ENCODE measurements around the gene ANKEF1. TPM values are rescaled to one million over a fixed set of nuclear protein-coding genes. Genes with fewer than 3 reads are reported as not detected.

Gene ANKEF1
- total RNA-seq, 1 donor from 2014 or later = 9.0 TPM

DNA sequence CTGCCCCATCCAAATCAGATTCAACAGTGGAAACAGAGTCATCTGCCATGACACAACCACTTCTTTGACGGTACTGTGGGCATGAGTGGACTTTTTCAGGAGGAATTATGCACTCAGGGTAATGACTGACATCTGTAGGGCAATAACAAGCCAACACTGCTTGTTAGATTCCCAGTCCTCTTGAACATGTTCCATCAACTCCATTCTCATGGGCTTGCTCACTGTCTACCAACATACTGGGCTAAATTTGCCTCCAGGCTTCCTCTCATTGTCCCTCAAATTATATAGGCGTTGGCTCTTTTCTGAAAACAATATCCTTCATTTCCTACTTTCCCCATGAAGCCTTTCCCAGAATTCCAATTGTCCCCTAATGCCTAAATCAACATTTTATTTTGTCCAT lies 43.1 kb downstream of the ANKEF1 start:
- Histone ChIP-seq H3K9me3 (no peaks in the 10 kb centered on the region), H3K27me3 (no peaks in the 10 kb centered on the region), H3K36me3 (no peaks in the 10 kb centered on the region), H3K4me1 (no peaks in the 10 kb centered on the region), H3K27ac (peak overlapping the region in 1 of 2 donors; percentile 40), H3K4me3 (no peak overlapping the region)
- TF ChIP-seq, protein P1, sequence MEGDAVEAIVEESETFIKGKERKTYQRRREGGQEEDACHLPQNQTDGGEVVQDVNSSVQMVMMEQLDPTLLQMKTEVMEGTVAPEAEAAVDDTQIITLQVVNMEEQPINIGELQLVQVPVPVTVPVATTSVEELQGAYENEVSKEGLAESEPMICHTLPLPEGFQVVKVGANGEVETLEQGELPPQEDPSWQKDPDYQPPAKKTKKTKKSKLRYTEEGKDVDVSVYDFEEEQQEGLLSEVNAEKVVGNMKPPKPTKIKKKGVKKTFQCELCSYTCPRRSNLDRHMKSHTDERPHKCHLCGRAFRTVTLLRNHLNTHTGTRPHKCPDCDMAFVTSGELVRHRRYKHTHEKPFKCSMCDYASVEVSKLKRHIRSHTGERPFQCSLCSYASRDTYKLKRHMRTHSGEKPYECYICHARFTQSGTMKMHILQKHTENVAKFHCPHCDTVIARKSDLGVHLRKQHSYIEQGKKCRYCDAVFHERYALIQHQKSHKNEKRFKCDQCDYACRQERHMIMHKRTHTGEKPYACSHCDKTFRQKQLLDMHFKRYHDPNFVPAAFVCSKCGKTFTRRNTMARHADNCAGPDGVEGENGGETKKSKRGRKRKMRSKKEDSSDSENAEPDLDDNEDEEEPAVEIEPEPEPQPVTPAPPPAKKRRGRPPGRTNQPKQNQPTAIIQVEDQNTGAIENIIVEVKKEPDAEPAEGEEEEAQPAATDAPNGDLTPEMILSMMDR (IDR thresholded peaks at IDR 0.05) = no peak
- DNase-seq (ENCODE audit: low spot score in 2 of 2) = no peak
- intact Hi-C loops (cut with DNase I) = no loop called here

DNA sequence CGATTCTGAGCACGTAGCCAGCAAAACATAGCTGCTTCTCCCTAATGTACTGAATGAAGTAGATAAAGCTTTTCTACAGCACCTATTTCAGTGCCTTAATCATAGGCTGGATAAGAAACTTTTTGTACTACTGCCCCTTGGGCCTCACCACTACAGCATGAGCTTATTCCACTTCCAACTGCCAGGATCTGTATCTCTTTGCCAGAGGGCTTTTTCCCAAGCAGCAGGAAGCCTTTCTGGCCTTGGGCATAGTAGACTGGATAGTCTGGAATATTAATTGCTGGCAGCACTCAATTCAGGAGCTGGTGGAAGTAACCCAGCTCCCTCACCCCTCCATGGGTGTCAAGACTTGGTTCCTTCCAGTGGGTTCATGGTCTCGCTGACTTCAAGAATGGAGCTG lies 43.6 kb downstream of the ANKEF1 start:
- Histone ChIP-seq H3K4me3 (no peak overlapping the region), H3K27ac (peak overlapping the region; percentile 19 to 30), H3K9me3 (no peaks in the 10 kb centered on the region), H3K27me3 (no peaks in the 10 kb centered on the region), H3K4me1 (no peaks in the 10 kb centered on the region), H3K36me3 (no peaks in the 10 kb centered on the region)
- intact Hi-C loops (cut with DNase I) = no loop called here
- TF ChIP-seq, protein P1 (IDR thresholded peaks at IDR 0.05) = no peak
- no peak for DNase-seq (ENCODE audit: low spot score in 2 of 2)

DNA sequence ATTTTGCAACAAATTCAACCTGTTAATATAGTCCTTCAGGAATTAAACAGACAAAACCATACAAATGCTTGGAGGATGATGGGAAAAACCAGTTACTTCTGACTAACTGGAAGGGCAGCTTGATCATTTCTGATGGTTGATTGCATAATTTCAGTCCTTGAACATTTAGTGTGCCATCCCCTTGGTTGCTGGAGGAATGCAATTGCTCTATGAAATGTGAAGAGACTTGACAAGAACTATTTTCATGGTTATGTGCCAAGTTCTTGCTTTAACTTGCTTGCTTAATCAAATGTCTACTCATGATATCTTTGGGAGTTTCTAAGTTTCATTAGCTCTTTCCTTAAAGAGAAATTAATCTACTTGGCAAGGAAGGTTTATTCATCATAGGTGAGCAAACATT lies 45.2 kb downstream of the ANKEF1 start:
- no peak for DNase-seq (ENCODE audit: low spot score in 2 of 2)
- Histone ChIP-seq H3K9me3 (no peaks in the 10 kb centered on the region), H3K4me1 (no peaks in the 10 kb centered on the region), H3K27ac (no peak overlapping the region), H3K36me3 (no peaks in the 10 kb centered on the region), H3K27me3 (no peaks in the 10 kb centered on the region), H3K4me3 (no peak overlapping the region)
- intact Hi-C loops (cut with DNase I) = no loop called here
- TF ChIP-seq, protein P1 (IDR thresholded peaks at IDR 0.05) = no peak

DNA sequence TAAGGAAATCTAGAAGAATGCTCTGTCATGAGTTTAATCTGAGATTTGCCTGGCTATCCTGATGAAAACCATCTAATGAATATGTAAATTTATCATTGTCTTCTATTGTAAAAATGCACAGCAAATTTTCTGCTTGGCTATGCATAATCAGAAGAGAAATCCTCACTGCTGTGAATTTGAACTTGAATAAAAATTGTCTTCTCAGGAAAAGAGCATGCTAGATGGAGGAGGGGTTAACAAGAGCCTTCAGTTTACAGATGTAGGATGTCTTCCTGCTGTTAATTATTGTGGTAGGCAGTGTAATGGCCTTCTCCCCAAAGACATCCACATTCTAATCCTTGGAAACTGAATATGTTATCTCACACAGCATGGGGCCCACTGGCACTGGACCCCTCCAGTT lies 45.8 kb downstream of the ANKEF1 start:
- Histone ChIP-seq H3K4me3 (no peak overlapping the region), H3K36me3 (no peaks in the 10 kb centered on the region), H3K27me3 (no peaks in the 10 kb centered on the region), H3K27ac (no peak overlapping the region), H3K4me1 (no peaks in the 10 kb centered on the region), H3K9me3 (no peaks in the 10 kb centered on the region)
- intact Hi-C loops (cut with DNase I) = no loop called here
- no peak for DNase-seq (ENCODE audit: low spot score in 2 of 2)
- TF ChIP-seq, protein P1 (IDR thresholded peaks at IDR 0.05) = no peak

DNA sequence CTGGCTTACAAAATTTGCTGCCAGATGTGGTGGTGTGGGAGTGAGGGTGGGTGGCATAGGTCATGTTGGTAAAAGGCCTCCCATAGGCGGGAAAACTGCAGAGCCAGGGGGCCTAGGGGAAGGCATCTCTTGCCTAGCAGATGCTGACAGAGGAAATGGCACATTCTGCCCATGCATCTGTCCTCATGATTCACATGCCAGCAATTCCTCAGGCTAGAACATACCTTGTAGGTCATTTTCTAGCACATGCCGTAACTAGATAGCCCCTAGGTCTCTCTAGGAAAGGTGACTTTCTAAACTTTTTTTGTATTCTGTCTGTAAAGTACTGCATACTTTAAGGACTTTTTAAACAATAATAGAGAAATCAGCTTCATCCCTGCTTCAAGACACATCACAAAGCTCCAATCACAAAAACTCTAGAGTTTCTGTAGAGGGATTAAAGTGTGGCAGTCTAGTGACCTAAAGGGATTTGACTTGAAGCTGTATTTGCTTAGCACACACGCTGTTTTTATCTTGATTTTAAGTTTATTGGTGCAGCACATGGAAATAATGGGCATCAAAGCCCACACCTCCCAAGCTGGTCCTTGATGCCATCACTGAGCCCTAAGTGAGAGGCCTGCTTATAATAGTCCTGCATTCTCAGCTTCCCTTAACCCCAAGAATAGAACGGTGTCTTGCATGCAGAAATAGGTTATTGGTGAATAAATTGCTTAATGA lies 55.2 kb downstream of the ANKEF1 start:
- H3K27me3 ChIP-seq = no peaks in the 10 kb centered on the region
- no peaks in the 10 kb centered on the region for H3K4me1 ChIP-seq
- intact Hi-C loops (cut with DNase I) = loop anchor here (1.0 kb wide), 1 partner anchor 112 kb away; no protein-coding TSS in a partner anchor
- H3K27ac ChIP-seq = no peak overlapping the region
- no peak overlapping the region for H3K4me3 ChIP-seq
- no peaks in the 10 kb centered on the region for H3K9me3 ChIP-seq
- H3K36me3 ChIP-seq = no peaks in the 10 kb centered on the region
- TF ChIP-seq, protein P1 (IDR thresholded peaks at IDR 0.05) = no peak
- no peak for DNase-seq (ENCODE audit: low spot score in 2 of 2)

Measured in ascending aorta (tissue), 2 donors.